Measurements from ENCODE around the gene RIC3. TPM values are rescaled to one million over a fixed set of nuclear protein-coding genes. Genes with fewer than 3 reads are reported as not detected.

Gene RIC3
- polyA plus RNA-seq, 1 experiment, result not detected

GRCh38 chr11:8092587-8093424 is 76.0 kb downstream of the RIC3 start:
- Histone ChIP-seq H3K4me3 (ENCODE audit: low read depth, low read length) (no peak overlapping the region), H3K36me3 (ENCODE audit: control insufficient read depth, insufficient read depth, low read length) (peaks cover 12% of the 10 kb centered on the region; the same call in 1 of the 2 replicates), H3K27me3 (ENCODE audit: control insufficient read depth, insufficient read depth, low read length) (no peaks in the 10 kb centered on the region)
- no peak for DNase-seq (ENCODE audit: low read depth)
- CTCF ChIA-PET, result interaction anchor here (0.6 to 21.3 kb wide), 10 partner anchors 6 to 200 kb away, joined by 3 to 710 read pairs (median 40); partner anchors contain the start of genes EIF3F and TUB
- POLR2A ChIA-PET, result no interaction called here
- TF ChIP-seq CTCF (IDR thresholded peaks at IDR 0.05; ENCODE audit: insufficient read depth, low read depth, low read length), result peak; percentile 87

- Histone ChIP-seq H3K27me3 (ENCODE audit: control insufficient read depth, insufficient read depth, low read length) (no peaks in the 10 kb centered on the region), H3K4me3 (ENCODE audit: low read depth, low read length) (no peak overlapping the region), H3K36me3 (ENCODE audit: control insufficient read depth, insufficient read depth, low read length) (peaks cover 10% of the 10 kb centered on the region; the same call in 1 of the 2 replicates)
- ChIA-PET CTCF (interaction anchor here (0.9 to 21.3 kb wide), 15 partner anchors 7 to 199 kb away, joined by 3 to 710 read pairs (median 11); partner anchors contain the start of gene TUB), POLR2A (no interaction called here)
- no peak for DNase-seq (ENCODE audit: low read depth)
- TF ChIP-seq CTCF (IDR thresholded peaks at IDR 0.05; ENCODE audit: insufficient read depth, low read depth, low read length), result no peak
Observed at GRCh38 chr11:8091721-8092120, 77.1 kb downstream of the RIC3 start.

- no peak overlapping the region for H3K4me3 ChIP-seq (ENCODE audit: low read depth, low read length)
- ChIA-PET CTCF (interaction anchor here (0.7 to 21.3 kb wide), 28 partner anchors 8 to 409 kb away, joined by 3 to 710 read pairs (median 5); partner anchors contain the start of gene TUB), POLR2A (no interaction called here)
- TF ChIP-seq CTCF (IDR thresholded peaks at IDR 0.05; ENCODE audit: insufficient read depth, low read depth, low read length), result peak; percentile 77
- H3K27me3 ChIP-seq (ENCODE audit: control insufficient read depth, insufficient read depth, low read length), result no peaks in the 10 kb centered on the region
- no peak for DNase-seq (ENCODE audit: low read depth)
- peaks cover 8% of the 10 kb centered on the region; the same call in 1 of the 2 replicates for H3K36me3 ChIP-seq (ENCODE audit: control insufficient read depth, insufficient read depth, low read length)
Observed at GRCh38 chr11:8090756-8091155, 78.1 kb downstream of the RIC3 start.

- ChIA-PET CTCF (interaction anchor here (0.7 to 21.3 kb wide), 27 partner anchors 8 to 408 kb away, joined by 3 to 710 read pairs (median 5); partner anchors contain the start of gene TUB), POLR2A (no interaction called here)
- TF ChIP-seq CTCF (IDR thresholded peaks at IDR 0.05; ENCODE audit: insufficient read depth, low read depth, low read length), result no peak
- no peak overlapping the region for H3K4me3 ChIP-seq (ENCODE audit: low read depth, low read length)
- no peak for DNase-seq (ENCODE audit: low read depth)
- peaks cover 8% of the 10 kb centered on the region; the same call in 1 of the 2 replicates for H3K36me3 ChIP-seq (ENCODE audit: control insufficient read depth, insufficient read depth, low read length)
- no peaks in the 10 kb centered on the region for H3K27me3 ChIP-seq (ENCODE audit: control insufficient read depth, insufficient read depth, low read length)
Observed at GRCh38 chr11:8089791-8090510, 78.9 kb downstream of the RIC3 start.

- Histone ChIP-seq H3K36me3 (ENCODE audit: control insufficient read depth, insufficient read depth, low read length) (0 out of 2 replicates have a peak, but pooled peaks cover 1% of the 10 kb centered on the region), H3K27me3 (ENCODE audit: control insufficient read depth, insufficient read depth, low read length) (no peaks in the 10 kb centered on the region), H3K4me3 (ENCODE audit: low read depth, low read length) (no peak overlapping the region)
- DNase-seq (ENCODE audit: low read depth), result no peak
- TF ChIP-seq CTCF (IDR thresholded peaks at IDR 0.05; ENCODE audit: insufficient read depth, low read depth, low read length), result no peak
- ChIA-PET POLR2A (no interaction called here), CTCF (interaction anchor here (0.5 to 21.3 kb wide), 9 partner anchors 9 to 179 kb away, joined by 3 to 710 read pairs (median 3); no protein-coding TSS in a partner anchor)
Observed at GRCh38 chr11:8087756-8088155, 81.1 kb downstream of the RIC3 start.
